HG03196 (cell line): ENCODE measurements around the gene SEPTIN8.

Experiments
- ATAC-seq: cut with Tn5 transposase; IDR thresholded peaks from one replicate; pipeline ENCODE4 v1.9.1; 2021; ENCODE audit not compliant: unreplicated experiment

SEPTIN8 gene

DNA sequence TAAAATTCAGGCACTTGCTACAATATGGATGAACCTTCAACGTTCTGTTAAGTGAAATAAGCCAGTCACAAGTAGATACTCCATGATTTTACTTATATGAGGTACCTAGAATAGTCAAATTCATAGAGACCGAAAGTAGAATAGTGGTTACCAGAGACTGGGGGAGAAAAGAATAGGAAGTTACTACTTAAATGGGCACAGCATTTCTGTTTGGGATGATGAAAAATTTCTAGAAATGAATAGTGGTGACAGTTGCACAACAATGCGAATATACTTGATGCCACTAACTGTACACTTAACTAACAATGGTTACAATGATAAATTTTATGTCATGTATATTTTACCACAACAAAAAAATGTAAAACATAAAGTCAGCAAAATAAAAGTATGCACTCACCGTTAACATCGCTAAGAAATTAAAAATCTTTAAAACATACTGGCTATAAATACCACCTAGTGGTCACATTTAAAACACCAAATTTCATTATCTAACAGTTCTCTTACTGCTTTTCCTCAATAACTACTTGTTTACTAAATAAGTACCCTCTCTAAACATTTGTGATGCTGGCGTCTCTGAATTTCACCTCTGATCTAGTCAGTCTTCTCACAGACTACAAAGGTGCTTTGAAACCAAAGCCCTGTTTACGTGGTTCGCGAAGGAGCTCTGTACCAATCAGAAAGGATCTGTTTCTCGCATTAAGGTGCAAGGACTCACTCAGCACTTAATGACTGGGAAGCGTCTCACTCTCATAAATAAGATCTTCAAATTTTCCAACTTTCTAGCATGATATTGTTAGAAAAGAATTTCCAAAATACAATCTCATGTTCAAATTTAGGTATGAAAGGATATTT lies 62.4 kb downstream of the SEPTIN8 start:
- ATAC-seq: no peak

- ATAC-seq: no peak
Observed at GRCh38 chr5:132708645-132709044, 68.4 kb downstream of the SEPTIN8 start.

DNA sequence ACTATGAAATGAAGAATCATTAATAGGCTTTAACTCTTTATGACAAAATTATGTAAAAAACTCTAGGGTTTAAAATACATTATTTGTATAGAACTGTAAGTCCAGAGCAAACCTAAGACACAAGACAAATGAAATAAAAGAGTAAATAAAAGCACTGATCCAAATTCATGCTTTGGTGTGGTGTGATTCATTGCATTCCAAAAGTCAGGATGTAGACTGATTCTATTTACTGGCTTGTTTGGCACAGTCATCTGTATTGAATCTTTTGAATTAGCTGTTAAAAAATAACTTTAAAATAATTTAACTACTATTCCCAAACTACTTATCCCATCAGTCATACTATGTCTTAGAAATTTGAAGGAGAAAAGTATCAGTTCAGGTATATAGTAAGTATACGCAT lies 72.2 kb downstream of the SEPTIN8 start:
- ATAC-seq: no peak
